ENCODE results near the gene PMPCB. TPM values are rescaled to one million over a fixed set of nuclear protein-coding genes. Genes with fewer than 3 reads are reported as not detected.

Gene PMPCB
- total RNA-seq, 6 donors from 2014 or later, result 24.9 to 53.2 (median 41.8) TPM

DNA sequence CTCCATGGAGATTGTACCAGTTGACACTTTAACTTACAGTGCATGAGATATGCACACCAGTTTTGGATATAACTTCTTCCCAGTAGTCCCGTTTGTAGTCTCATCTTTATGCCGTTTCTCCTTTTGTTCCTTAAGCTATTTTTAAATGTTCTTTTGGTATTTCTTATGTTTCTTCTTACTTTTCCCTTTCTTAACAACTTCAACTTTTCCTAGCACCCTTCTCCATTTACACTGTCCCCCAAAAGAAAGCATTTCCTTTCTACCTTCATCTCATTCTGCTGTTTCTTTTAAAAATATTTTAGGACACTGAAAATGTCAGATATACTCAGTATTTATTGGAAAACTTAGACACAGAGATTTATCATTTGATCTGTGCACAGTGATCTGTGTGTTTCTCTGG lies 51.7 kb downstream of the PMPCB start:
- Histone ChIP-seq H3K36me3 (peaks cover 0 to 27% (median 4%) of the 10 kb centered on the region in 4 donors), H3K9me3 (no peaks in the 10 kb centered on the region), H3K4me1 (peaks cover 29 to 51% (median 41%) of the 10 kb centered on the region in 4 donors), H3K27ac (no peak overlapping the region), H3K4me3 (peak overlapping the region; percentile 16 to 81 (median 72)), H3K27me3 (no peaks in the 10 kb centered on the region)
- no peak for ATAC-seq (ENCODE audit: low FRiP score in 2 of 2)
- 31 to 38% methylated on average over 2 of the region's 2 CpGs for WGBS, 2 donors
- TF ChIP-seq EP300 (IDR thresholded peaks at IDR 0.05), result no peak
- no peak for DNase-seq

GRCh38 chr7:103349805-103350204 lies 52.6 kb downstream of the PMPCB start:
- H3K36me3 ChIP-seq, result peaks cover 0 to 36% (median 11%) of the 10 kb centered on the region in 4 donors
- TF ChIP-seq EP300 (IDR thresholded peaks at IDR 0.05) (no peak), POLR2AphosphoS5 (IDR thresholded peaks at IDR 0.05) (no peak), POLR2A (IDR thresholded peaks at IDR 0.05) (no peak), CTCF (IDR thresholded peaks at IDR 0.05) (no peak)
- 17 to 29% methylated on average over 1 of the region's 1 CpG for WGBS, 2 donors
- ATAC-seq (ENCODE audit: low FRiP score in 2 of 2) (no peak), DNase-seq (no peak)
- H3K27ac ChIP-seq, result no peak overlapping the region
- peaks cover 28 to 49% (median 40%) of the 10 kb centered on the region in 4 donors for H3K4me1 ChIP-seq
- H3K4me3 ChIP-seq, result peak overlapping the region in 1 of 4 donors; percentile 81
- no peaks in the 10 kb centered on the region for H3K27me3 ChIP-seq
- H3K9me3 ChIP-seq, result no peaks in the 10 kb centered on the region

Small RNAs within 50 kb of the gene (small RNA-seq; reads per million reads assigned to genes)
- 0 reads per million in 4 donors for gene RPS29P16

Other genes with a start within 250 kb of the PMPCB start
- 10 to 100 TPM in 1 of 6 donors, 1 to 10 TPM in 5; 1.6 to 11.6 (median 2.9) TPM for gene FBXL13, start 222.6 kb upstream of the PMPCB start, total RNA-seq
- 10 to 100 TPM; 13.6 to 34.5 (median 30.4) TPM for gene ARMC10, start 222.3 kb upstream of the PMPCB start, total RNA-seq
- gene NAPEPLD, start 148.3 kb upstream of the PMPCB start, total RNA-seq, result 10 to 100 TPM in 4 of 6 donors, 1 to 10 TPM in 2; 8.9 to 20.8 (median 10.8) TPM
- 10 to 100 TPM; 13.1 to 30.4 (median 16.6) TPM for gene DNAJC2, start 47.3 kb downstream of the PMPCB start, total RNA-seq
- 100 to 1,000 TPM in 2 of 6 donors, 10 to 100 TPM in 4; 26.2 to 114 (median 91.8) TPM for gene PSMC2, start 50.2 kb downstream of the PMPCB start, total RNA-seq
- 1 to 10 TPM in 5 of 6 donors, under 1 TPM in 1; 0.88 to 3.2 (median 1.5) TPM for gene SLC26A5, start 148.8 kb downstream of the PMPCB start, total RNA-seq